Measurements from ENCODE around the gene TMEM247.
"Not testable (repeated sequence)": the region's sequence is repeated elsewhere in the genome, so short reads cannot be mapped to it uniquely, and the experiment has no call there.

TMEM247 gene

DNA sequence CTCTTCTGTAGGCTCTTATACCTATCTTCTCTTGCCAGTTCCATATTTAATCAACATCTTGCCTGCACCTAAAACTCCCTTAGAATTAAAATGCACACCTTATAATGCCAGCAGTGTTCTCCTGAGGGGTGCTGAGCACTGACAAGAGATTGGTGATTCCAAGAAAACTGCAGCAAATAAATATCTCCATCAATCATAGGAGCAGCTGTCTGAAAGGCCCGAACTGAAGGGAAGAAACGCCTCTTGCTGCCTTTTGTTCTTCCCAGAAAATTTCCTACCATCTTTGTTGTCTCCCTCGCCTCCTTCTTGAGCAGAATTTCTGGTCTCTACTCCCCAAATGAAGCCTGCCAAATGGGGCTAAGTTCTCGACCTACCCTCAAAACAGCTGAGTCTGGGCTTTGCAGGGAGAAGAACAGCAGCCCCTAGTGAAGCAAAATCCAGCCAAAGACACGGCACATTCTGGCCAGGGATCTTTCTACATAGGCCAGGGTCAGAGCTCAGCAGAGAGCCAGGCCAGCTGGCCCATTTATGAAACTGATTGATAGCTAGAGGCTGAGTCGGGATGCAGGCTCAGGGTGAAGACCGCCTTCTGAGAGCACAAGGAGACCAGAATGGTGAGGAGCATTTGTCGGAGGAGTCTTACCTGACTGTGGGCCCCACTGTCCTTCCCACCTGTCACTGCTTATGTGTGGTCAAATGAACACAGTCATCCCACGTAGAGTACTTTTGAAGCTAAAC, 20.4 kb upstream of the TMEM247 start:
- no peak for DNase-seq (ENCODE audit: low read depth in 2 of 2)

DNA sequence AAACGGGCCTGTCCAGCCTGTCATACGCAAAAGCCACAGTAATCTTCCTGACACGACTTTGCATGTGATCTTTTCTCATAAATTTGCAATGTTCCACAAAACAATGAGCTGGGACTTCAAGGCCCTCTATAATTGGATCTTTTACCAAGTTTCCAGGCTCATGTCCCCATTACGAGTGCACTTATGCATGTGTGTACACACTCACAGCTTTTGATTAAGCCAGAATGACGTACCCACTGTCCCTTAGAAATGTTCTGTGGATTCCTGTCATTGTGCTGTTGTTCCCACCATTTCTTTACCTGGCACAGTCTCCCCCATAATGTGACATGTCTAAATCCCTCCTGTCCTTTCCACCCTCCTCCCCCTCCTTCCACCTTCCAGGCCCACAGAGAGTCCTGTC, 19.7 kb upstream of the TMEM247 start:
- DNase-seq (ENCODE audit: low read depth in 2 of 2) = no peak

DNA sequence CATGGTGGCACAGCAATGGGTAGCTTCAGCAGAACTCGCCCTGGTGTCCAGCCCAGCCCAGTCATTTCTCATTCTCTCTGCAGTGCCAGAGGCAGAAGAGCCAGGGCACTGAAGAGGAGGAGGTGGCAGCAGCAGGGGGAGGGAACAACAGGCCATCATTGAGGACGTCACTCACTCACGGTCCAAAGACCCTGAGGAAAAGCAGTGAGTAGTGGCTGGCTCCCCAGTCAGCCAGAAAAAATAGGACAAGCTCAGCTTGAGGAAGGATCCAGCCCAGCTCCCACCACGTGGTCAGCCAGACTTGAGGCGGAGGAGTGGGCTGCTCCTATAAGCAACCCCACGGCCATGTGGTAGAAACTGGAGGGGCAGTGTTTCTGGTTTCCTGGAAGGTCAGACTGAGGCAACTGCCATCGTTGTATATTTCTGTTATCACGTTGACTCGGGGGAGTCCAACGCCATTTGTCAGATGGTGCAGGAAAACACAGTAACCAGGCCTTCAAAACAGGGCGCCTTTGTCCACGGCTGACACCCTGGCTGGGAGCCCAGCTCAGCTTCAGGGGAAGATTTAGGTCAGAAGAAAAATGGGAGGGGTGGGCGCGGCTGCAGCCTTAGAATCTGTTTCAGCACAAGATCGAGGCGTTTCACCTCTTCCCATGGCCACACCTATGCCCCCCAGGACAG, 19.0 kb upstream of the TMEM247 start:
- no peak for DNase-seq (ENCODE audit: low read depth in 2 of 2)

DNA sequence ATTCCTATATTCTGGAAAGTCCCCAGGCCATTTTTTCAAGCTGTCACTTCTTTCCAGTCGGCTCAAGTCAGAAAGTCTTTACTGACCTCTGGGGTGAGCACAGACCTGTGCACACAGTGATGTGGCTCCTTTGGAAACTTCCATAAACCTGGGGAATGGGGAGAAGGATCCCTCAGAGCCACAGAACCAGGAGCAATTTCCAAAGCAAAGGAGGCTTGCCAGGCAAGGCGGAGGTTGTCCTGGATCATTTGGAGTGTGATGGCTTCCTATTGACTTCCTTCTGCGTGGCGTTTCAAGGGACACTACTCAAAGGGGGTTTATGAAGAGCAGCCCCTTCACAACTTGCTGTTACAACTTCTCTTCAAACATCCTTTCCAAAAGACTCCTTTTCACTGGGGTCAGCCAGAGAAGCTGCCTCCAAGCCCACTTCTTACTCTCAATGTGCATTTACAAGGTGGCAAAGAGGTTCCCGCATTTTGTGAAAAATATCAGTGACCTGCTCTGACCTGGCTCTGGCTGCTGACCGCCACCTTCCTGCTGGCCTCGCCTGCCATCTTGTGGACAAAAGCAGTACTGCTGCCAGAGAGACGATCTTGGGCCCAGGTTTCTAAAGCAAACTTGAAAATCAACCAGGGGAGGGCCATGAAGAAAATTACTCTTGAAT, 18.2 kb upstream of the TMEM247 start:
- peak; percentile 48 to 58 for DNase-seq (ENCODE audit: low read depth in 2 of 2)

DNA sequence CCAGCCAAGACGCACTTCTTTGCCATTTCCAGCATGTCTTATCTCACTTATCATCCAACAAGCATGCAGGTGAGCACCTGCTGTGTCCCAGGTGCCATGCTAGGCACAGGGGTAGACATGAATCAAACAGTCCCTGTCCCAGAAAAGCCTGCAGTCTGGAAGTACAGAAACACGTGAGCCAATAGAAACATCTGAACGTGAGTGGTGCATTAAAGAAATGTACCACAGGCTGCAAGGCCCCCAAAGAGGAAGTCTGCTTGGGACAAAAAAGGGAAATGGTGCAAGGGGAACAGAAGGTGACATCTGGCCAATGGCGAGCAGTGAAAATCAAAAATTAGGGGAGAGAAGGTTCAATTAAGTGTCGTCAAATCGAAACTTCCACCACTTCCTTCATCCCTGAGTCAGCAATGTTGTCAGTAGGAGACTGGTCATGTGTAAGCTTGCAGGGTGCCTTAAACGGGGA, 17.6 kb upstream of the TMEM247 start:
- no peak for DNase-seq (ENCODE audit: low read depth in 2 of 2)

DNA sequence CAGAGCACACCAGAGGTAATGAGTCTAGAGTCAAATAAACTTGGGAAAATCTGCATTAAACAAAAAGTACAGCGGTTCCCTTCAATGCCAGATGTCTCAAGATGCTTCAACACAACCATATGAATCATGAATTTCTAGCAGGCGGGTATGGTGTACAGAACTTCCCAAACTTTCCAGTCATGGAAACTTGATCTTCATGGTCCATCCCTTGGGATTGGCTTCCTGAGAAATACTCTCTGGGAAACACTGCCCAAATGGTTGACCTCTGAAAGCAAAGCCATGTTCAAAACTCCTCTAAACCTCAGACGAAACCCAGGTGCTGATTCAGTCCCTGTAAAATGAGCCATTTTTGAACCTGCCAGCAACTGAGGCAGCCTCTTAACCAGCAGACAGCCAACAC, 16.4 kb upstream of the TMEM247 start:
- no peak for DNase-seq (ENCODE audit: low read depth in 2 of 2)

DNA sequence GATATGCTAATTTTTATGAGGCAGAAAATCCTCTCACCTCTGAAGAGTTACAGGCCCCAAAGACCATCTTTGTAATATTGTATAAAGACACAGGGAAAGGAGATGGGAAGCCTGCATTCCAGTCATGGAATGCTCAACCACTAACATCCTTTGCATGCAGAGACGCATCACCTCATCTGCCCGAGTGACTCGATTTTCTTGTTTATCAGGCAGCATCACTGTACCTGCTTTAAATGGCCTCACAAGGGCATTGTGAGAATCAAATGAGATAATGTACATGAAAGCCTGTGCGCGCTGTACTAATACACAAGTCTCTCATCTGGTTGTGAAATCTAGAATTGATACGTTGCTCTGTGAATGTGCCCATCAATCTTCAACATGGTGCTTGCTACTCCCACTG, 10.2 kb upstream of the TMEM247 start:
- no peak for DNase-seq (ENCODE audit: low read depth in 2 of 2)

DNA sequence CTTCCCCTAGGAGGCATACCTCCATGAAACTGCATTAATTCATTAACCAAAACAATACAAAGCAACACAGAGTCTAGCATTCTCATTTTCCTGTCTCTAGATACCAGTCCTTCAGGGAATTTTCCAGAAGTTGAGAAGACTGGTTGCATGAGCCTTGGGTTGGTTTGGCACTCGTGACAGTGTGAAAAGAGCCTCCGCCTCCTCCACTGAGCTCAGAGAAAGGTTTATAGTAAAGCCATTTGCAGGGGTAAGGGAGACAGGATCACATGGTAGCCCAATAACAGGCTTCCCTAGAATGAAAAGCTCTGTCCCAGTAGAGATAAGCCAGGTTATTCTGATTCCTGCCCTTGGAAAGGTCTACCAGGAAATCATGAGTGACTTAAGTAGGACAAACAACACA, 9.7 kb upstream of the TMEM247 start:
- no peak for DNase-seq (ENCODE audit: low read depth in 2 of 2)

DNA sequence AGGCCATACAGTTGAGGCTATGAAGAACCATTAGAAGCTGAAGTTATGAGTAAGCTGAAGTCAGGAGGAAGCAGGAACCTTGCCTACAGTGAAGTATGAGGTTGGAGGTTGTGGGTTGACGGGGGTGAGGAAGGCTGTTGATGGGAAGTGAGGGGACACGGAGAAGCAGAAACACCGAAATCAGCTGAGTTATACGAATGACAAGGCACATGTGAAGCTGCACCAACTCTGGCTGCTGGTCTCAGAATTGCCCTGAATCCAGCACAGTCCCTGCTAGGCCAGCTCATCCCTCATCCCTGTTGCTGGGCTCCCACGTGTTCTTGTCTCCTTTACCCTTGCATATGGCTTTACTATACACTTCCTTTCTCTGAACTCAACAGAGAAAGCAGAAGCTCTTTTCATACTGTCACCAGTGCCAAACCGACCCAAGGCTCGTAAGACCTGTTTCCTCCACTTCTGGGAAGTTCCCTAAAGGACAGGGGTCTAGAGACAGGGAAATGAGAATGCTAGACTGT, 9.2 kb upstream of the TMEM247 start:
- DNase-seq (ENCODE audit: low read depth in 2 of 2) = no peak

DNA sequence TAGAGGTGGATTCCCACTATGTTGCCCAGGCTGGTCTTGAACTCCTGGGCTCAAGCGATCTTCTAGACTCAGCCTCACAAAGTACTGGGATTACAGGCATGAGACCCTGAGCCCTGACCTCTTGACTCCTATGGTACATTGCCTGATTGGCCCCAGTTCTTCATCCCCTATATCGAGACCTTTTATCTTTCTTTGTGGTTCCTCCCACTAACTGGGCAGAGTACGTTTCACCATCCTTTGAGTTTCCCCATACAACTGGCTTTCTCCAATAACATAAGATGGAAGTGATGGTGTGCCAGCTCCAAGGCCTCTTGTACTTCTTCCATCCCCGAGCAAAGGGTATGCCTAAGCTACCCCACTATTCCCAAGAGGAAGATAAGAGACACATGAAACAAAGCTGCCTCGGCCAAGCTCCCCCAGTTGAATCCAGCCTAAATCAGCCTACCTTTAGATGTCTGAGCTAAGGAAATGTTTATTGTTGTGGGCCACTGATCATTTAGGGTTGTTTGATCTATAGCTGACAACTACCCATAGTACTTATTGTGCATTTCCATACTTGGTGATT, 8.3 kb upstream of the TMEM247 start:
- no peak for DNase-seq (ENCODE audit: low read depth in 2 of 2)

DNA sequence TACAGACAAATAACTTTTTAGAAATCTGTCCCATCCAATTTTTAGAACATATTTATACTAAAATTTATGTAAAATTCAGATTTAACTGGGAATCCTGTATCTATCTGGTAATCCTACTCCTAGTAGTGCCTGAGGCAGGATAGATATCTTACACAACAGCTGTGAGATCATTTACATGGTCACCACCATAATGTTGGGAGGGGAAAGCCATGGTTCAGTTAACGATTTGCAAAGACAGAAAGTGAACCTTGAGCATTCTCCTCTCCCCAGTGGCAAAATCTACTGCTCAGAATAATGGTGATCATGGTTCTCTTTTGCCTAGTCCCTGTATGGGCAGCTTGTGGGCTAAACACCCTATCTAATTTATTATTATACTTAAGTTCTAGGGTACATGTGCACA, 7.7 kb upstream of the TMEM247 start:
- no peak for DNase-seq (ENCODE audit: low read depth in 2 of 2)

DNA sequence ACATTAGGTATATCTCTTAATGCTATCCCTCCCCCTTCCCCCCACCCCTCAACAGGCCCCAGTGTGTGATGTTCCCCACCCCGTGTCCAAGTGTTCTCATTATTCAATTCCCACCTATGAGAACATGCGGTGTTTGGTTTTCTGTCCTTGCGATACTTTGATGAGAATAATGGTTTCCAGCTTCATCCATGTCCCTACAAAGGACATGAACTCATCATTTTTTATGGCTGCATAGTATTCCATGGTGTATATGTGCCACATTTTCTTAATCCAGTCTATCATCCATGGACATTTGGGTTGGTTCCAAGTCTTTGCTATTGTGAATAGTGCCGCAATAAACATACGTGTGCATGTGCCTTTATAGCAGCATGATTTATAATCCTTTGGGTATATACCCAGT, 7.2 kb upstream of the TMEM247 start:
- DNase-seq (ENCODE audit: low read depth in 2 of 2) = not testable (repeated sequence)

DNA sequence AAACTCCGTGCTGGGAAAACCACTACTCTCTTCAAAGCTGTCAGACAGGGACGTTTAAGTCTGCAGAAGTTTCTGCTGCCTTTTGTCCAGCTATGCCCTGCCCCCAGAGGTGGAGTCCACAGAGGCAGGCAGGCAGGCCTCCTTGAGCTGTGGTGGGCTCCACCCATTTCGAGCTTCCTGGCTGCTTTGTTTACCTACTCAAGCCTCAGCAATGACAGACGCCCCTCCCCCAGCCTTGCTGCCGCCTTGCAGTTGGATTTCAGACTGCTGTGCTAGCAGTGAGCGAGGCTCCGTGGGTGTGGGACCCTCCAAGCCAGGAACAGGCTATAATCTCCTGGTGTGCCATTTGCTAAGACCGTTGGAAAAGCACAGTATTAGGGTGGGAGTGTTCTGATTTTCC, 1.9 kb upstream of the TMEM247 start:
- not testable (repeated sequence) for DNase-seq (ENCODE audit: low read depth in 2 of 2)

DNA sequence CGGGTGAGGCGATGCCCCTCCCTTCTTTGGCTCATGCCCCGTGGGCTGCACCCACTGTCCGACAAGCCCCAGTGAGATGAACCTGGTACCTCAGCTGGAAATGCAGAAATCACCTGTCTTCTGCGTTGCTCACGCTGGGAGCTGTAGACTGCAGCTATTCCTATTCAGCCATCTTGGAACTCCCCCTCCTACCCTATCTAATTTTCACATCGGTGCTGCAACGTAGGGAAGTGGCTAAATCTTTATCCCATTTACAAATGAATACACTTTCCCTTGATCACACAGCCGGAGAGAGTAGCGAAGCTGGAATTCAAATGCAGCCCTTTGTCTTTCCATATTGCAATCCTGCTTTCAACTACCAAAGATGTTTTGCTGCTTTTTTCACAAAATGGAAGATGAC, 1.4 kb upstream of the TMEM247 start:
- DNase-seq (ENCODE audit: low read depth in 2 of 2) = no peak

DNA sequence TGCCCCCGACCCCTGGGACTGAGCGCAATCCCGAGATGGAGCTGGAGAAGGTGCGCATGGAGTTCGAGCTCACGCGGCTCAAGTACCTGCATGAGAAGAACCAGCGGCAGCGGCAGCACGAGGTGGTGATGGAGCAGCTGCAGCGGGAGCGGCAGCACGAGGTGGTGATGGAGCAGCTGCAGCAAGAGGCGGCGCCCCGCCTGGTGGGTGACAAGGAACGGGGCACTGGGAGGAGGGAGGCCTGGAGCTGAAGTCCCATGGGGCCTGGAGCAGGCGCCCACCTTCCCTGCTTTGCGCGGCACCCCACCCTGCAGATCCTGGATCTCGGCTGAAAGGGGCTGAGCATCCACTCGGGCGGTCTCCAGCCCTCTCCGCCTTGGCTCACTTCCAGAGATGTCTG, 1.2 kb downstream of the TMEM247 start:
- no peak for DNase-seq (ENCODE audit: low read depth in 2 of 2)

DNA sequence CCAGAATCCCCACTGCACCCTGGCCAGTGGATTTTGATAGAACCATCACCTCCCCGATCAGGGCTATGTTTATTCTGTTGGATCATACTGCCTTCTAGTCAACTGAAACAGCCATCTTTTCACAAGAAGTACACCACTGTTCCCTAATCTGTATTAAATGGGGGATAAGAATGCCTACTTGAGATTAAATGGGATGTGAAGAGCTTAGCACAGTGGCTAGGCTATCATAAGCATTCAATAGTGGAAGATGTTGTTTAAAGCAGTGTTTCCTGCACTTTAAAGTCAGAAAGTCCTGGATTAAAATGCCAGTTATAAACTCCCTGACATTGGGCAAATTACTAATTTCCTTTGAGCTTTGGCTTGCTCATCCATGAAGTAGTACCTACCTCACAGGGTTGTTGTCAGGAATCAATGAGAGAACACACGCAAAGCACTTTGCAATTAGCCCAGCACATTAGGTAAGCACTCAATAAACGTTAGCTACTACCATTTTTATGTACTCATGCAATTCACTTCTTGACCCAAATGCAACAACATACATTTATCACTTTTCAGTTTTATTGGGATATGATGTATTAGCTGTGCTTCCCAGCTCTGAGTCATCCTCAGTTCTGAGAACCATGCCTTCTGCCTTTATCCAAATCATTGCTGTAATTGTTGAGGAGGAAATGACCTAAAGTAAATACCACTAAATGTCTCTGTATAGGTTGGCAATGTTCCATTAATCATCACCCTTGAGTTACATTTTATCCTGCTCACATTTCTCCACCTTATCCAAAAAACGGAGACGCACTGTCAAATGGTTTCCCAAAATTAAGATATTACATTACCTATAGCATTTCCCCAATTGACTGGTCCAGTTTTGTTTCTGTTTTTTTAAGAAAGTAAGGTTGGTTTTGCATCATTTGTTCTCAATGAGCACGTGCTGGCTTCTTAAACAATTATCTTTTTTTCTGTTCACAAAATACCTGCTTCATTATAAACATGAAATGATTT, 2.1 kb downstream of the TMEM247 start:
- no peak for DNase-seq (ENCODE audit: low read depth in 2 of 2)

DNA sequence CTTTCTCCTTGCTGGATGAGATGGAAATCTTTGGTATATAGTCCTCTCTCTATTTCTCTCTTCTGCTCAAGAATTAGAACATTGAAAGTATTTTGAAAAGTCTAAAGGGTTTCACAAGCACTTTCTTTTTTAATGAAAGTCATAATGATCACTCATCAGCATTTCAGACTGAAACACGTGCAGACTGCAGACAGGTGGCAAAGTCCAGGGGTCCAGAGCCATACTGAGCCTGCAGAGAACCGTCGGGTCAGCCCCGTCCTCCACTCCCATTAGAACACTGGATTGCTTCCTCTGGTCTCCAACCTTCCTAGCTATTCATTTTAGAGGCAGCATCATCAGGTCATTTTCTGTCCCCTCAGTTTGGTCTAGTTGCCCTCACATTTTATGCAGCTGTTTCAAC, 3.1 kb downstream of the TMEM247 start:
- DNase-seq (ENCODE audit: low read depth in 2 of 2) = no peak

DNA sequence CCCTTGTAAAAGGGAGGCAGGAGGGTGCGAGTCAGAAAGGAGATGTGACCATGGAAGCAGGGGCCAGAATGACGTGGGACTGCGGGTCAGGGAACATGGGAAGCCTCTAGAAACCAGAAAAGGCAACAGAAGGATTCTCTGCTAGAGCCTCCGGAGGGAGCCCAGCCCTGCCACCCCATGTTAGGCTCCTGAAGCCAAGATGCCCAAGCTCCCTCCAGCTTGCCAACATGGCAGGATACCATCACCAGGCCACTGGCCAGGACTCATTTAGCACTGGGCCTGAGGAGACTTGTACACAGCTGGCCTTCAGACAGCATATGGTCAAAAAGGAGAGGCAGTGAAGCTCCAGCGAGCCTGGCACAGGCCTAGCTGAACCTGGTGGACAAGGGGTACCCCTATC, 5.6 kb downstream of the TMEM247 start:
- no peak for DNase-seq (ENCODE audit: low read depth in 2 of 2)

DNA sequence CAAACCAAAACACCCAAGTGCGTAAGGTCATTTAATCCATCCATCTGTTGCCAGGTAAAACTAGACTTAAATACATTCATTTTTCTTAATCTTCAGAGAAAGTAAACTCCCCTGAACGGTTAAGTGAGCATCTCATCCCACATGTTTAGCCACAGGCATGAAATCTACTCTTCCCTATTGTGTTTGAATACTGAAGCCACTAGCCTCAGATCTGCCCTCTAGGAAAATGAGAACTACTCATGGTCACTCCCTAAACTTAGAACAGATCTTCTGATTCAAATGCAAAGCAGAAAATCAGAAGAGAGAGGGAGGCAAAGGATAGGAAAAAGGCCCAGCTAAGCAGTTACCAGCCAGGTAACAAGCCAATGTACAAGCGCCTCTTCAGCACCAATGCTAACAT, 7.1 kb downstream of the TMEM247 start:
- DNase-seq (ENCODE audit: low read depth in 2 of 2) = no peak

DNA sequence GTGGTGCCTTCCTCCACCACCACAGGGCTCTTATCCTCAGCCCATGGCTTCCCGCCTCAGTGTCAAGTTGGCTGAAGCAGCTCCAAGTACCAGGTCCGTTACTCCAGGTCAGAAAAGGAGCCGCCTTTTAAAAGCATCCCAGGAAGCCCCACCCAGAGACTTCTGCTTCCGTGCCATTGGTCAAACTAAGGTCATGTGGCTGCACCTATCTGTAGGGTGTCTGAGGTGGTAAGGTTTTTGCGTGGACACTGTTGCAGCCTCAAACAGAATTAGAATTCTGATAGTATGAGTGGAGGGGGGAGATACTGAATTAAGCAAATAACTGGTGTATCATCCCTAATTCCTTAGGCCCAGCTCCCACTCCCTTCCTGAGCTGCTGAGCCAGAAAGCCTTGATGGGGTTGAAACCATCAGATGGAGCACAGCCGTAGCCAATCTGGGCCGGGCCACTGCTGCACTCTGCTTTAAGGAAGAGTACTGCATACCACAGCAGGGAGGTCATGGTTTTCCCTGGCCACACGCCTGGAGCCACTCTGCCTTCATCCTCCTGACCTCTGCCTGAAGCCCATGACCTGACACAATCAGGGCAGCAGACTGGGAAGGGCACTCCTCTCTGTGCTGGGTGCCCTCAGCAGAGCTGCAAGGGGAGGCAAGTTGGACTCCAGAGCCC, 8.4 kb downstream of the TMEM247 start:
- DNase-seq (ENCODE audit: low read depth in 2 of 2) = no peak

DNA sequence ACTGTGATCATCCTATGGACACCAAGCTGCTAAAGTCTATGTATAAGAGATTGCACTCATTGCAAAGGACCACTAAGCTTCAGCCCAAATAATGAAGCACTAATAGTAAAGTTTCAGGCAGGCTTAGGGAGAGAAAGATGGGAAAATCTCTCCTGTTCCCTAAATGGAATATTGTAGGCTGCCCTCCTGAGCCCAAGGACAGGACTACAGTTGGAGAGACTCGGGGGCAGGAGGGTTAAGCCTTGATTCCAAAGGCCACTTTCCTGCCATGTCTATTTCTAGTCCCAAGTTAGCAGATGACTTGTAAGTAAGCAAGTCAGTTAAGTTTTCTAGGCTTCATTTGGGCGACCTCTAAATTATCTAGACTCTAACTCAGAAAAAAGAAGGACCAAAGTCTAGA, 9.0 kb downstream of the TMEM247 start:
- DNase-seq (ENCODE audit: low read depth in 2 of 2) = no peak

Measured in stimulated activated CD8-positive, alpha-beta memory T cell treated with anti-CD3 and anti-CD28 coated beads, Interleukin-2, amount 100 ng/mL, for 48 hours (primary cell).